Subcutaneous abdominal adipose tissue (tissue), 5 donors: ENCODE data around the gene UBASH3A.

Source experiments
- H3K27ac ChIP-seq: one replicate; pipeline ENCODE4 v1.7.0; 2013; ENCODE audit warnings: low read depth, mild to moderate bottlenecking, inconsistent platforms, low read length, moderate library complexity
- H3K27me3 ChIP-seq, 5 donors: one replicate each; pipeline ENCODE4 v1.7.0; 2013; ENCODE audit warnings: low read length in 5 of 5, inconsistent platforms in 1 of 5; ENCODE audit not compliant: control insufficient read depth in 5 of 5, insufficient read depth in 4 of 5
- H3K36me3 ChIP-seq, 5 donors: one replicate each; pipeline ENCODE4 v1.7.0; 2013; ENCODE audit warnings: low read length in 5 of 5; ENCODE audit not compliant: control insufficient read depth in 5 of 5, insufficient read depth in 5 of 5
- H3K4me1 ChIP-seq, 5 donors: one replicate each; pipeline ENCODE4 v1.7.0; 2013; ENCODE audit warnings: low read length in 5 of 5, mild to moderate bottlenecking in 3 of 5, moderate library complexity in 1 of 5; ENCODE audit not compliant: control insufficient read depth in 5 of 5, insufficient read depth in 5 of 5
- H3K4me3 ChIP-seq, 5 donors: one replicate each; pipeline ENCODE4 v1.7.0; 2013; ENCODE audit warnings: low read length in 5 of 5, low read depth in 1 of 5
- H3K9ac ChIP-seq, 5 donors: one replicate each; pipeline ENCODE4 v1.7.0; 2013; ENCODE audit warnings: low read length in 5 of 5, mild to moderate bottlenecking in 4 of 5, moderate library complexity in 3 of 5
- H3K9me3 ChIP-seq, 5 donors: one replicate each; pipeline ENCODE4 v1.7.0; 2013; ENCODE audit warnings: low read length in 5 of 5; ENCODE audit not compliant: control insufficient read depth in 5 of 5
- donor health status: healthy.
- donor health status: healthy.
- donor health status: healthy.
- donor health status: healthy.
- donor health status: healthy.

Gene UBASH3A

GRCh38 chr21:42403611-42404231 lies at the start of gene UBASH3A:
Gene UBASH3A, plus strand, starts transcription at chr21:42403902. Its CDS starts 44 bp downstream, at chr21:42403946.
- no peak within 1 kb of the TSS for H3K9ac ChIP-seq
- peaks cover 0 to 9% (median 7%) of the 10 kb centered on the region in 5 donors for H3K9me3 ChIP-seq
- H3K4me1 ChIP-seq = peaks cover 0 to 15% (median 4%) of the 10 kb centered on the region in 5 donors
- H3K27ac ChIP-seq = no peak within 1 kb of the TSS
- no peaks in the 10 kb centered on the region for H3K36me3 ChIP-seq
- H3K27me3 ChIP-seq = peaks cover 0 to 8% (median 3%) of the 10 kb centered on the region in 5 donors
- no peak within 1 kb of the TSS for H3K4me3 ChIP-seq

- Histone ChIP-seq H3K27ac (no peak overlapping the region), H3K4me1 (peaks cover 0 to 2% (median 0%) of the 10 kb centered on the region in 5 donors), H3K9ac (no peak overlapping the region), H3K36me3 (no peaks in the 10 kb centered on the region), H3K9me3 (peaks cover 0 to 26% (median 16%) of the 10 kb centered on the region in 5 donors), H3K27me3 (peaks cover 3 to 7% (median 5%) of the 10 kb centered on the region in 5 donors), H3K4me3 (no peak overlapping the region)
These were observed 47.7 kb upstream of the UBASH3A start for GRCh38 chr21:42356046-42356445.

- H3K4me3 ChIP-seq = no peak overlapping the region
- no peaks in the 10 kb centered on the region for H3K36me3 ChIP-seq
- H3K27me3 ChIP-seq = peaks cover 3 to 10% (median 6%) of the 10 kb centered on the region in 5 donors
- no peak overlapping the region for H3K27ac ChIP-seq
- no peaks in the 10 kb centered on the region for H3K4me1 ChIP-seq
- H3K9me3 ChIP-seq = peaks cover 0 to 26% (median 16%) of the 10 kb centered on the region in 5 donors
- H3K9ac ChIP-seq = no peak overlapping the region
These were observed 47.1 kb upstream of the UBASH3A start for GRCh38 chr21:42356650-42357049.

- peaks cover 0 to 26% (median 16%) of the 10 kb centered on the region in 5 donors for H3K9me3 ChIP-seq
These were observed 46.4 kb upstream of the UBASH3A start for GRCh38 chr21:42357307-42357706.

GRCh38 chr21:42358261-42358660 lies 45.4 kb upstream of the UBASH3A start:
- peaks cover 5 to 18% (median 10%) of the 10 kb centered on the region in 5 donors for H3K27me3 ChIP-seq
- H3K36me3 ChIP-seq = no peaks in the 10 kb centered on the region
- H3K9ac ChIP-seq = no peak overlapping the region
- H3K27ac ChIP-seq = no peak overlapping the region
- no peaks in the 10 kb centered on the region for H3K4me1 ChIP-seq
- no peak overlapping the region for H3K4me3 ChIP-seq
- peaks cover 0 to 26% (median 16%) of the 10 kb centered on the region in 5 donors for H3K9me3 ChIP-seq

More at GRCh38 chr21:42357307-42357706, 46.4 kb upstream of the UBASH3A start:
- Histone ChIP-seq H3K9ac (no peak overlapping the region), H3K4me1 (no peaks in the 10 kb centered on the region), H3K27ac (no peak overlapping the region), H3K36me3 (no peaks in the 10 kb centered on the region), H3K27me3 (peaks cover 5 to 16% (median 7%) of the 10 kb centered on the region in 5 donors), H3K4me3 (no peak overlapping the region)

- Histone ChIP-seq H3K36me3 (no peaks in the 10 kb centered on the region), H3K4me3 (no peak overlapping the region), H3K9ac (no peak overlapping the region), H3K9me3 (peaks cover 0 to 25% (median 16%) of the 10 kb centered on the region in 5 donors), H3K4me1 (no peaks in the 10 kb centered on the region), H3K27me3 (peaks cover 5 to 22% (median 14%) of the 10 kb centered on the region in 5 donors), H3K27ac (no peak overlapping the region)
These were observed 44.8 kb upstream of the UBASH3A start for GRCh38 chr21:42358937-42359336.

GRCh38 chr21:42360317-42360716 lies 43.4 kb upstream of the UBASH3A start:
- Histone ChIP-seq H3K4me1 (no peaks in the 10 kb centered on the region), H3K27ac (no peak overlapping the region), H3K36me3 (no peaks in the 10 kb centered on the region), H3K9ac (no peak overlapping the region), H3K9me3 (peaks cover 0 to 19% (median 12%) of the 10 kb centered on the region in 5 donors), H3K27me3 (peaks cover 5 to 30% (median 20%) of the 10 kb centered on the region in 5 donors), H3K4me3 (no peak overlapping the region)

- Histone ChIP-seq H3K9ac (no peak overlapping the region), H3K4me3 (no peak overlapping the region), H3K4me1 (no peaks in the 10 kb centered on the region), H3K27me3 (peaks cover 5 to 32% (median 26%) of the 10 kb centered on the region in 5 donors), H3K9me3 (peaks cover 0 to 13% (median 11%) of the 10 kb centered on the region in 5 donors), H3K36me3 (no peaks in the 10 kb centered on the region), H3K27ac (no peak overlapping the region)
These were observed 42.4 kb upstream of the UBASH3A start for GRCh38 chr21:42361286-42361685.

GRCh38 chr21:42362198-42362597 lies 41.5 kb upstream of the UBASH3A start:
- no peaks in the 10 kb centered on the region for H3K36me3 ChIP-seq
- H3K9me3 ChIP-seq = peaks cover 0 to 9% (median 8%) of the 10 kb centered on the region in 5 donors
- H3K9ac ChIP-seq = no peak overlapping the region
- peaks cover 5 to 32% (median 26%) of the 10 kb centered on the region in 5 donors for H3K27me3 ChIP-seq
- H3K27ac ChIP-seq = no peak overlapping the region
- H3K4me3 ChIP-seq = no peak overlapping the region
- H3K4me1 ChIP-seq = no peaks in the 10 kb centered on the region

- Histone ChIP-seq H3K4me1 (no peaks in the 10 kb centered on the region), H3K4me3 (no peak overlapping the region)
These were observed 41.0 kb upstream of the UBASH3A start for GRCh38 chr21:42362700-42363099.

More at GRCh38 chr21:42362700-42363099, 41.0 kb upstream of the UBASH3A start:
- no peak overlapping the region for H3K27ac ChIP-seq
- peaks cover 5 to 32% (median 26%) of the 10 kb centered on the region in 5 donors for H3K27me3 ChIP-seq
- no peak overlapping the region for H3K9ac ChIP-seq
- no peaks in the 10 kb centered on the region for H3K36me3 ChIP-seq
- peaks cover 0 to 8% (median 6%) of the 10 kb centered on the region in 5 donors for H3K9me3 ChIP-seq
